ENCODE measurements around the gene CLDN12.

The CLDN12 gene

DNA sequence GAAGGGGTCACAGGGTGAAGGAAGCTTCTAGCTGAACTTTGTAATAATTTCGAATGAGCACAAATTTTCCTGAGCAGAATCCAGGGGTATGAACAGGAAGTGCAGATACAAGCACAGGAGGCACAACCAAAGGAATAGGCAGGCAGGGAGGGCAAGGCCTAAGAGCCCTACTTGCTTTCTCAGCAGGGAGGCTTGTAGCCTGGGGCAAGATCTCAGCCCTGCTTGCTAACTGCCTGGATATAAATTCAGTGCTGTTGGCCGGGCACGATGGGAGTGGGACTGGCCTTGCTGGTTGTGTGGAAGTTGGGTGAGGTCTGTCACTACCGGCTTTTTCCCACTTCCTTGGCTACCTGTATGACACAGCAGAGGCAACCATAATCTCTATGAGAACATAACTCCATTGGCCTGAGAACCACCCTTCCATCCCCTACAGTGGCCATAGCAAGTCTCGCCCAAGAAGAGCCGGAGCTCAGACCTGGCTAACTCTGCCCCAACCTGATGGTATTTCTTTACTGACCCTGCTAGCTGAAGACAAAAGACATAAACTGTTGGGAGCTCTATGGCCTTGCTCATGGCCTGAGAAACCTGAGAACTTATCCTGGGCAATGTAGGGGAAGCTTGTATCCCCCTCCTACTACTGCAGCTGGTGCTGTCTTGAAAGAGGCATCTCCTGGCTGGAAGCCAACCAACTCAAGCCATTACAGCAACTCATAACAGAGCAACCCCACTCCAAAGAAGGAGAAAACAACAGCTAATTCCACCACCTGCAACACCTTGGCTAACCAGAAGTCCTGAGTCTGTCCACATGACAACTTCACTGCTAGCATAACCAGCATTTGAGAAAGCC, 27.6 kb downstream of the CLDN12 start:
- no peak for DNase-seq (ENCODE audit: low read depth)
- TF ChIP-seq, protein P1, sequence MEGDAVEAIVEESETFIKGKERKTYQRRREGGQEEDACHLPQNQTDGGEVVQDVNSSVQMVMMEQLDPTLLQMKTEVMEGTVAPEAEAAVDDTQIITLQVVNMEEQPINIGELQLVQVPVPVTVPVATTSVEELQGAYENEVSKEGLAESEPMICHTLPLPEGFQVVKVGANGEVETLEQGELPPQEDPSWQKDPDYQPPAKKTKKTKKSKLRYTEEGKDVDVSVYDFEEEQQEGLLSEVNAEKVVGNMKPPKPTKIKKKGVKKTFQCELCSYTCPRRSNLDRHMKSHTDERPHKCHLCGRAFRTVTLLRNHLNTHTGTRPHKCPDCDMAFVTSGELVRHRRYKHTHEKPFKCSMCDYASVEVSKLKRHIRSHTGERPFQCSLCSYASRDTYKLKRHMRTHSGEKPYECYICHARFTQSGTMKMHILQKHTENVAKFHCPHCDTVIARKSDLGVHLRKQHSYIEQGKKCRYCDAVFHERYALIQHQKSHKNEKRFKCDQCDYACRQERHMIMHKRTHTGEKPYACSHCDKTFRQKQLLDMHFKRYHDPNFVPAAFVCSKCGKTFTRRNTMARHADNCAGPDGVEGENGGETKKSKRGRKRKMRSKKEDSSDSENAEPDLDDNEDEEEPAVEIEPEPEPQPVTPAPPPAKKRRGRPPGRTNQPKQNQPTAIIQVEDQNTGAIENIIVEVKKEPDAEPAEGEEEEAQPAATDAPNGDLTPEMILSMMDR (IDR thresholded peaks at IDR 0.05; ENCODE audit: control insufficient read depth, extremely low read depth, insufficient read depth): no peak
- no peak overlapping the region for H3K4me3 ChIP-seq (ENCODE audit: low read depth, low read length)

DNA sequence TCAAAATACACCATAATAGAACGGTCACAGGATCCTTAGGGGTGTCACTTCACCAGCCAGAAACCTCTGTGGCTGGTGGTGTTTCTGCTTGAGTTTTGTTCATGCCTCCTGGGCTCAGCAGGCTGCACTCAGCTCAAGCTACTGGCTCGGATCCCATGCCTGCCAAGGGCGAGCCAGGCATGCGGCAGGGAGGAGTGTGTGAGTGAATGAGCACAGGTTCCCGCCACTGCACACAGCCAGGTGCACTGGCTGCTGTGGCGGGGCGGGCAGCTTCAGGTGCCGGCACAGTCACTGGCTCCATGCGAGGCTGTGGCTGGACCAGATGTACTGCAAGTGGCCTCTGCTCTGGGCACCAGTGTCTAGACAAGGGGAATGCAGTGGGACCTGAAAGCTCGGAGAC, 29.5 kb downstream of the CLDN12 start:
- no peak overlapping the region for H3K4me3 ChIP-seq (ENCODE audit: low read depth, low read length)
- DNase-seq (ENCODE audit: low read depth): no peak
- TF ChIP-seq, protein P1 (IDR thresholded peaks at IDR 0.05; ENCODE audit: control insufficient read depth, extremely low read depth, insufficient read depth): no peak

DNA sequence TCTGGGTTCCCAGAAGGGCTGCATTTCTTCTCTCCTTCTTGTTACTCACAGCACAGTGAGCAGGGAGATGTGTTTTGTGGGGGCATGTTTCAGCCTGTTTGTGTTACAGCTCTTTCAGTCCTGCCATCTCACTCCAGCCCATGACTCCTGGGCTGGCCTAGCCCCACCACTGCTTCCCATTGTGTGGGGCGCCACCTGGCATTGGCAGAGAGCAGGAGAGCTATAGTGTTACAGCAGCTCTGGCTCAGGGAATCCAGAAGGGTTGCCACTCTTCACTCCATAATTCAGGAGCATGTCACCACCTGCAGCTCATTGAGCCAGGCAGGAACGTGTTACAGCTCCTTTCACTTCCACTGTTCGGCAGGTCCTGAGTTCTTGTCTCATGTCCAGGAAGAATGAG, 30.0 kb downstream of the CLDN12 start:
- no peak overlapping the region for H3K4me3 ChIP-seq (ENCODE audit: low read depth, low read length)
- no peak for DNase-seq (ENCODE audit: low read depth)
- TF ChIP-seq, protein P1 (IDR thresholded peaks at IDR 0.05; ENCODE audit: control insufficient read depth, extremely low read depth, insufficient read depth): no peak

GRCh38 chr7:90445633-90446032, 42.4 kb downstream of the CLDN12 start:
- no peak overlapping the region for H3K4me3 ChIP-seq (ENCODE audit: low read depth, low read length)
- no peak for DNase-seq (ENCODE audit: low read depth)
- TF ChIP-seq, protein P1 (IDR thresholded peaks at IDR 0.05; ENCODE audit: control insufficient read depth, extremely low read depth, insufficient read depth): no peak

- H3K4me3 ChIP-seq (ENCODE audit: low read depth, low read length): no peak overlapping the region
- TF ChIP-seq, protein P1 (IDR thresholded peaks at IDR 0.05; ENCODE audit: control insufficient read depth, extremely low read depth, insufficient read depth): no peak
- no peak for DNase-seq (ENCODE audit: low read depth)
Observed at GRCh38 chr7:90446137-90446899, 43.1 kb downstream of the CLDN12 start.

GRCh38 chr7:90453259-90453891, 50.1 kb downstream of the CLDN12 start:
- H3K4me3 ChIP-seq (ENCODE audit: low read depth, low read length): no peak overlapping the region
- no peak for DNase-seq (ENCODE audit: low read depth)
- TF ChIP-seq, protein P1 (IDR thresholded peaks at IDR 0.05; ENCODE audit: control insufficient read depth, extremely low read depth, insufficient read depth): no peak

All from LNCaP clone FGC (cell line).